ENCODE measurements around the gene TSHB.

DNA sequence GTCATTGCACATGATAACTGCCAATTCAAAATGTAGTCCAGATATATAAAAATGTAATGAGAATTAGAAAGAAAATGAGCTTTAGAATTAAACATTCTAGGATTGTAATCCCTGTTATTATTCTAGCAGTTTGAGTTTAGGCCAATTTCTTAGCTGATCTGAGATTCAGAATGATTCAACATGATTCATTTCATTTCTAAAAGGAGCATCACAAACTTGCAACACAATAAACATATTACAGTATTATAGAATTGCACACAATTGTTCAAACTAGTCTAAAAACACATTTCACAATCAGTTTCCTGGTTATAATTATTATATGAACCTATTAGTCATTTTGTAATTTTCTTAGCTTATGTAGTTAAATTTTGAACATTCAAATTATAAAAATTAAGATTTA lies 43.3 kb upstream of the TSHB start:
- no peak for TF ChIP-seq MYC (IDR thresholded peaks at IDR 0.05; ENCODE audit: low read depth, low read length)
- TF ChIP-seq, protein P1, sequence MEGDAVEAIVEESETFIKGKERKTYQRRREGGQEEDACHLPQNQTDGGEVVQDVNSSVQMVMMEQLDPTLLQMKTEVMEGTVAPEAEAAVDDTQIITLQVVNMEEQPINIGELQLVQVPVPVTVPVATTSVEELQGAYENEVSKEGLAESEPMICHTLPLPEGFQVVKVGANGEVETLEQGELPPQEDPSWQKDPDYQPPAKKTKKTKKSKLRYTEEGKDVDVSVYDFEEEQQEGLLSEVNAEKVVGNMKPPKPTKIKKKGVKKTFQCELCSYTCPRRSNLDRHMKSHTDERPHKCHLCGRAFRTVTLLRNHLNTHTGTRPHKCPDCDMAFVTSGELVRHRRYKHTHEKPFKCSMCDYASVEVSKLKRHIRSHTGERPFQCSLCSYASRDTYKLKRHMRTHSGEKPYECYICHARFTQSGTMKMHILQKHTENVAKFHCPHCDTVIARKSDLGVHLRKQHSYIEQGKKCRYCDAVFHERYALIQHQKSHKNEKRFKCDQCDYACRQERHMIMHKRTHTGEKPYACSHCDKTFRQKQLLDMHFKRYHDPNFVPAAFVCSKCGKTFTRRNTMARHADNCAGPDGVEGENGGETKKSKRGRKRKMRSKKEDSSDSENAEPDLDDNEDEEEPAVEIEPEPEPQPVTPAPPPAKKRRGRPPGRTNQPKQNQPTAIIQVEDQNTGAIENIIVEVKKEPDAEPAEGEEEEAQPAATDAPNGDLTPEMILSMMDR (IDR thresholded peaks at IDR 0.05; ENCODE audit: low read depth, low read length) = no peak
- TF ChIP-seq POLR2A (IDR thresholded peaks at IDR 0.05; ENCODE audit: extremely low read depth, insufficient read length) = no peak
- TF ChIP-seq, protein P2, sequence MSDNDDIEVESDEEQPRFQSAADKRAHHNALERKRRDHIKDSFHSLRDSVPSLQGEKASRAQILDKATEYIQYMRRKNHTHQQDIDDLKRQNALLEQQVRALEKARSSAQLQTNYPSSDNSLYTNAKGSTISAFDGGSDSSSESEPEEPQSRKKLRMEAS (IDR thresholded peaks at IDR 0.05; ENCODE audit: low read depth, low read length) = no peak

Measured in NB4 (cell line).